HG03571 (cell line): ENCODE data around the gene ABHD5.

ENCODE experiments used
- ATAC-seq: cut with Tn5 transposase; IDR thresholded peaks from one replicate; pipeline ENCODE4 v1.9.1; 2021; ENCODE audit not compliant: unreplicated experiment

The ABHD5 gene

GRCh38 chr3:43710607-43711006 lies 19.9 kb downstream of the ABHD5 start:
- no peak for ATAC-seq

GRCh38 chr3:43718296-43718695 lies 27.6 kb downstream of the ABHD5 start:
- no peak for ATAC-seq

- no peak for ATAC-seq
Observed at GRCh38 chr3:43723121-43723734, 32.5 kb downstream of the ABHD5 start.

- ATAC-seq = no peak
Observed at GRCh38 chr3:43726521-43726920, 35.8 kb downstream of the ABHD5 start.

- no peak for ATAC-seq
Observed at GRCh38 chr3:43727930-43728329, 37.2 kb downstream of the ABHD5 start.

- ATAC-seq = no peak
Observed at GRCh38 chr3:43728476-43728875, 37.7 kb downstream of the ABHD5 start.

GRCh38 chr3:43728947-43729346 lies 38.2 kb downstream of the ABHD5 start:
- no peak for ATAC-seq

- no peak for ATAC-seq
Observed at GRCh38 chr3:43729707-43730414, 39.1 kb downstream of the ABHD5 start.

GRCh38 chr3:43732747-43733425 lies 42.1 kb downstream of the ABHD5 start:
- no peak for ATAC-seq

GRCh38 chr3:43733459-43734384 lies 43.0 kb downstream of the ABHD5 start:
- ATAC-seq = no peak

- no peak for ATAC-seq
Observed at GRCh38 chr3:43734685-43735084, 43.9 kb downstream of the ABHD5 start.

GRCh38 chr3:43735618-43736017 lies 44.9 kb downstream of the ABHD5 start:
- ATAC-seq = no peak

- ATAC-seq = no peak
Observed at GRCh38 chr3:43736558-43737440, 46.1 kb downstream of the ABHD5 start.

GRCh38 chr3:43738305-43738704 lies 47.6 kb downstream of the ABHD5 start:
- no peak for ATAC-seq

- no peak for ATAC-seq
Observed at GRCh38 chr3:43742920-43743319, 52.2 kb downstream of the ABHD5 start.

- no peak for ATAC-seq
Observed at GRCh38 chr3:43747641-43748040, 56.9 kb downstream of the ABHD5 start.

- no peak for ATAC-seq
Observed at GRCh38 chr3:43748179-43748578, 57.4 kb downstream of the ABHD5 start.

- ATAC-seq = no peak
Observed at GRCh38 chr3:43748645-43749044, 57.9 kb downstream of the ABHD5 start.

- ATAC-seq = no peak
Observed at GRCh38 chr3:43752905-43753304, 62.2 kb downstream of the ABHD5 start.
